GM23338 (cell line): ENCODE results near the gene HCFC1.

ENCODE experiments used
- CREB1 ChIP-seq: fragments of 250-450 bp; sonication (Bioruptor Pico); IDR thresholded peaks from 2 replicates; pipeline ENCODE4 v1.5.0; 2020; ENCODE audit warnings: low read depth, mild to moderate bottlenecking, moderate library complexity
- ETS1 ChIP-seq: IDR thresholded peaks from 2 replicates; pipeline ENCODE4 v1.6.1; 2016; ENCODE audit warnings: antibody characterized with exemption
- EZH2 ChIP-seq: fragments of 200-600 bp; sonication (generic); IDR thresholded peaks from one replicate; pipeline ENCODE4 v1.8.0; 2017; ENCODE audit warnings: antibody characterized with exemption, mild to moderate bottlenecking, low read depth; ENCODE audit not compliant: unreplicated experiment
- EZH2phosphoT487 ChIP-seq: fragments of 200-600 bp; sonication (generic); IDR thresholded peaks from one replicate; pipeline ENCODE4 v1.8.1; 2018; ENCODE audit warnings: antibody characterized with exemption; ENCODE audit not compliant: unreplicated experiment
- JUNB ChIP-seq: IDR thresholded peaks from one replicate; pipeline ENCODE4 v1.6.1; 2016; ENCODE audit warnings: antibody characterized with exemption; ENCODE audit not compliant: unreplicated experiment
- NANOG ChIP-seq: IDR thresholded peaks from 2 replicates; pipeline ENCODE4 v1.6.1; 2016; ENCODE audit warnings: antibody characterized with exemption, borderline replicate concordance
- POLR2AphosphoS5 ChIP-seq: IDR thresholded peaks from 2 replicates; pipeline ENCODE4 v1.6.1; 2016; ENCODE audit warnings: antibody characterized with exemption, low read depth
- REST ChIP-seq: IDR thresholded peaks from one replicate; pipeline ENCODE4 v1.6.1; 2018; ENCODE audit warnings: antibody characterized with exemption; ENCODE audit not compliant: unreplicated experiment
- STAT1 ChIP-seq: IDR thresholded peaks from one replicate; pipeline ENCODE4 v1.6.1; 2016; ENCODE audit warnings: antibody characterized with exemption; ENCODE audit not compliant: unreplicated experiment
- ZNF114 ChIP-seq: fragments of 250-450 bp; sonication (Bioruptor Pico); IDR thresholded peaks from 2 replicates; pipeline ENCODE4 v1.5.0; 2020; ENCODE audit warnings: mild to moderate bottlenecking, moderate library complexity
- ZNF331 ChIP-seq: fragments of 250-450 bp; sonication (Bioruptor Pico); IDR thresholded peaks from 2 replicates; pipeline ENCODE4 v1.5.0; 2020; ENCODE audit warnings: low read depth, mild to moderate bottlenecking, moderate library complexity
- ZNF462 ChIP-seq: fragments of 250-450 bp; sonication (Bioruptor Pico); IDR thresholded peaks from 2 replicates; pipeline ENCODE4 v1.5.0; 2020; ENCODE audit warnings: mild to moderate bottlenecking, moderate library complexity
- TF ChIP-seq, protein P1 (sequence below), 2 experiments: fragments of 200-600 bp in 1 of 2; sonication (generic) in 1 of 2; conservative IDR thresholded peaks; 2 replicates each; pipeline versions ENCODE4 v1.5.1 to v1.6.1; 2016 to 2017; ENCODE audit warnings: antibody characterized with exemption in 2 of 2, low read depth in 2 of 2, mild to moderate bottlenecking in 2 of 2, moderate library complexity in 1 of 2

- TF ChIP-seq, protein P1, sequence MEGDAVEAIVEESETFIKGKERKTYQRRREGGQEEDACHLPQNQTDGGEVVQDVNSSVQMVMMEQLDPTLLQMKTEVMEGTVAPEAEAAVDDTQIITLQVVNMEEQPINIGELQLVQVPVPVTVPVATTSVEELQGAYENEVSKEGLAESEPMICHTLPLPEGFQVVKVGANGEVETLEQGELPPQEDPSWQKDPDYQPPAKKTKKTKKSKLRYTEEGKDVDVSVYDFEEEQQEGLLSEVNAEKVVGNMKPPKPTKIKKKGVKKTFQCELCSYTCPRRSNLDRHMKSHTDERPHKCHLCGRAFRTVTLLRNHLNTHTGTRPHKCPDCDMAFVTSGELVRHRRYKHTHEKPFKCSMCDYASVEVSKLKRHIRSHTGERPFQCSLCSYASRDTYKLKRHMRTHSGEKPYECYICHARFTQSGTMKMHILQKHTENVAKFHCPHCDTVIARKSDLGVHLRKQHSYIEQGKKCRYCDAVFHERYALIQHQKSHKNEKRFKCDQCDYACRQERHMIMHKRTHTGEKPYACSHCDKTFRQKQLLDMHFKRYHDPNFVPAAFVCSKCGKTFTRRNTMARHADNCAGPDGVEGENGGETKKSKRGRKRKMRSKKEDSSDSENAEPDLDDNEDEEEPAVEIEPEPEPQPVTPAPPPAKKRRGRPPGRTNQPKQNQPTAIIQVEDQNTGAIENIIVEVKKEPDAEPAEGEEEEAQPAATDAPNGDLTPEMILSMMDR (conservative IDR thresholded peaks at IDR 0.05; ENCODE audit: low read depth in 2 of 2), result no peak
- TF ChIP-seq ZNF114 (CRISPR knock-in tag), result no peak
- no peak for TF ChIP-seq POLR2AphosphoS5
- no peak for TF ChIP-seq EZH2
- TF ChIP-seq JUNB, result no peak
- TF ChIP-seq EZH2phosphoT487, result no peak
- TF ChIP-seq CREB1 (CRISPR knock-in tag), result no peak
- TF ChIP-seq REST, result no peak
- no peak for TF ChIP-seq ETS1
- no peak for TF ChIP-seq ZNF462 (CRISPR knock-in tag)
- no peak for TF ChIP-seq NANOG
- no peak for TF ChIP-seq ZNF331 (CRISPR knock-in tag)
- no peak for TF ChIP-seq STAT1
Observed at GRCh38 chrX:153944800-153945150, 26.8 kb downstream of the HCFC1 start.
